ENCODE data around the gene CCDC57.
A peak's percentile ranks its signal among the peaks of the same experiment; 100 is the strongest.
"Not testable (repeated sequence)": the region's sequence is repeated elsewhere in the genome, so short reads cannot be mapped to it uniquely, and the experiment has no call there.

Gene CCDC57

DNA sequence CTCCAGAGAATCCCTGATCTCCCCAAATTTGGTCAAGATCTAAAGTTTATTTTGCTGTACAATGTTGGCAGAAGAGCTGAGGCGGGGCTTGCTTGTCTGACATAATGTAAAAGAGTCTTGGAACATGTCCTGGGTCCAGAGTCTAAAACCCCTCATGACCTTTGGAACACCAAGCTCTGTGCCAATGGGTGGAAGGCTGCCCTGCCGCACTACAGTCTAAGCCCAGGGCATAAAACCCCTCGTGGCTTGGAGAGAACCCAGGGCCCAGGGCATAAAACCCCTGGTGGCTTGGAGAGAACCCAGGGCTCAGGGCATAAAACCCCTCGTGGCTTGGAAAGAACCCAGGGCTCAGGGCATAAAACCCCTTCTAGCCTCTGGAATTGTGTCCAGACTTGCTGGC is 36.7 kb downstream of the CCDC57 start:
- no peak for DNase-seq (ENCODE audit: low spot score)

DNA sequence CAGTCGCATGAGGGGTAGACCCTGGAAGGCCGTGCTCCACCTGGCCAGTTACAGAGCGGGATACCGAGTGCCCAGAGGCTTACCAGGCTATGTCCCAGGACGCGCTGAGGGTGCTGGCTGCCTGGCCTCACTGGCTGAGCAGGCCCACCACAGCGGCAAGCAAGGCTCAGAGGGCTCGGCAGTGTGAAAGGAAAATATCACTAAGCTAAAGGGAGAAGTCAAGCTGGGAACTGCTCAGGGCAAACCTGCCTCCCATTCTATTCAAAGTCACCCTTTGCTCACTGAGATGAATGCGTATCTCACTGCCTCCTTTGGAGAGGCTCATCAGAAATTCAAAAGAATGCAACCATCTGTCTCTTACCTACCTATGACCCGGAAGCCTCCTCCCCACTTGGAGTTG is 37.4 kb downstream of the CCDC57 start:
- DNase-seq (ENCODE audit: low spot score): no peak

DNA sequence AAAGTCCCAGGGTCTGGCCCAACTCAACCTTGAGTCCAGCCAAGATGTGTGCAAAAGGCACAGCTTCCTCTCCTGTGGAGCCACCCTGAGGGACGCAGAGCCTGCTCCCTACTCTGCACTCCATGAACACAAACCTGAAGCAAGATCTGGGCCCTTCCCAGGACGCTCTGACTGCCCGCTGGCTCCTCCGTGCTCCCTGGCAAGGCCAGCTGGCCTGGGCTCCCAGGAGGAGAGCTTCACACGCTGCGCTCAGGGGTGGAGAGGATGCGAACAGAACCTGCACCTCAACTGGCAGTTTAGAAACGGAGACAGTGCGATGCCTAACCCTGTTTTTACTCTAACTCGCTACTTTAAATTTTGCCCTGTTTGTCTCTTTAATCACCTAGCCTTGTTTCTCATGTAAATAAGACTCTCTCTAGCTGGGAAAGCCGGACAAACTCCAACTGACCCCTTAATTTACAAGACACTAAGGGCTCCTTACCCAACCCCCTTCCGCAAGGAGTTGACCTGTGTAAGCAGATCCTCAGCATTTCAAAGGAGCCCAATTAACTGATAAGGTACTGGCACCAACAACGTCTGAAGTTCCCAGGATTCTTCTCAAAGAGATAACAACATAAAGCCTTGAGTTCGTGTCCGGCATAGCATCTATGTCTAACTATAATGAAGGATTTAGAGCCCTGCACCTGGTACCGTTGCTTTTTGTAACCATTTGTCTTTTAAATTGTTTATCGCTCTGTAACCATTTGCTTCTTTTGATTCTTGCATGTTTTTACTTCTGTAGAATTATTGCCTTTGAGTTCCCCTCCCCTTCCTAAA is 38.4 kb downstream of the CCDC57 start:
- DNase-seq (ENCODE audit: low spot score): not testable (repeated sequence)

DNA sequence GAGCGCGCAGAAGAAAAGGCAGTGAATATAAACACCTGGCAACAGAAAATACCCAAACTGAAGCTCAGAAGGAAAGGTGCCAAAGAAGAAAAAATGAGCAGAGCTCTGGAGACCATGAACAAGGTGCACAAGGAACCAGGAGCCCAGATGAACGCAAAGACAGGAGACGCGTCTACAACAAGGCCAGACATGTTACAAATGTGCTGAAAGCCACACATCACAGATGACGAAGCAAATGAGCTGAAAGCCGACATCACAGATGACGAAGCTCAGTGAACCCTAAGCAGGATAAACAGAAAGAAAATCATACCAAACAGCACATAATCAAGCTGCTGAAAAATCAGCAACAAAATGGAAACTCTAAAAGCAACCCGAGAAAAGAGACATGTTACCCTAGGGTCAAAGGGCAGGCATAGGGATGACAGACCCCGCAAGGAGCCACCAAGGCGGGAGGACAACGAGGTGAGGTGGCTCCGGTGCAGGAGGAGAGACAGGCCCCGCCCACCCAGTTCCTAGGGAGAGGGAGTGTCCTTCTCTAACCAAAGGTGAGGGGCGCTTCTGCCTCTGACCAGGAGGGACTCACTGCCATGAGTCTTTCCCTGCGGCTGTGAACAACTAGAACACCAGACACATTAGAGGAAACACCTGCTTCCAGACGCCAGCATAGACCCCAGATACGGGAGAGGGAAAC is 39.1 kb downstream of the CCDC57 start:
- DNase-seq (ENCODE audit: low spot score): no peak

DNA sequence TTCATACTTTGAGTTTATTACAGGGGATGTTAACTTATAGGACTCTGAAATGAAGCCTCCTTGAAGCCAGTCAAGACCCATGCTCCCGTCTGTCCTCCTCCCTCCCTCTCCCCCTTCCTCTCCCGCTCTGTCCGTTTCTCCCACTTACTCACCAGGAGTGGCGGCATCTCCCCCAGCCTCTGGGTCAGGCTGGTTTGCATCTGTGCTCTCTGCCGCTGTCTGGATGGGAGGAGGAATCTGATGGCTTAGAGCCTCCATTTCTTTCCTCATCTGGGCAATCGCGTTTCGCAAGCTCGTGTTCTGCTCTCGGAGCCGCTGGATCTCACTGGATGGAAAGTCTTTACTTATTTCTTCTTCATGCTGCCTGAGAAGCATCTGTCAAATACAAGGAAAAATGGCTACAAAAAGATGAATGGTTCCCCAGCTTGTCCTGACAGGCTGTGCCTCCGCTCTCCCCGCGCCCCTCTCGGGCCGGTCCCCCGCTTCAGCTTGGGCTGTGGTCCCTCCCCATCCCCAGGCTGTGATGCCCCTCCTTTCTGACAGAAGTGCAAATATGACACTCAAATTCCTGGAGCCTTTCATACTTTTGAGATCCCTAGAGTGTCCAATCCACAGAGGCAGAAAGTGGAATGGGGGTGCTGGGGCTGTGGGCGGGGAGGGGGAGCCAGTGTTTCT is 40.0 kb downstream of the CCDC57 start:
- no peak for DNase-seq (ENCODE audit: low spot score)

DNA sequence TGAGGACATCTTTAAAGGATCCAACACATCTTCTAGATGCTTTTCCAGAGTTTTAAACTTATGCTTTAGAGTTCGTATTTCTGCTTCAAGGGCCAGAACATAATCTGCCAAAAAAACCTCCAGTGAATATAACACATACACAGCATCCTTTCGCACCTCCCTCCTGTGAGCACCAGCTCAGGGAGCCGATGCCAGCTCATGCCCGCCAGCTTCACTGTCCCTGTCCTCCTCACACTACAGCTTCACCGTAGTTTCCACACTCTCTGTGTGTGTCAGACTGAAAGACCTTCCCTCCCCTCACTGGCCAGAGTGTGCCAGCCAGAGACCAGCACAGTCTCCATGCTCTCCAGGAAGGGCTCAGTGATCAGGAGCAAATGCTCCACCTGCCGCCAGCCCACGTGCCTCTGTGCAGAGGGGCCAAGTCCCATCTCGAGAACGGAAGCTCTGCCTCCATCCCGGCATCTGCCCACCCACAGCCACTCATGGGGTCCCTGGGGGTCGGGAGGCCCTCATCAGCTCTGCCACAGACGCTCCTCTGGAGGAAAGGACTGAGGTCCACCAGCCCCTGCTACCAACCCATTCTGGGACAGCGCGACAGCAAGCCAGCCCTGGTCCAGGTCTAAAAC is 40.8 kb downstream of the CCDC57 start:
- no peak for DNase-seq (ENCODE audit: low spot score)

DNA sequence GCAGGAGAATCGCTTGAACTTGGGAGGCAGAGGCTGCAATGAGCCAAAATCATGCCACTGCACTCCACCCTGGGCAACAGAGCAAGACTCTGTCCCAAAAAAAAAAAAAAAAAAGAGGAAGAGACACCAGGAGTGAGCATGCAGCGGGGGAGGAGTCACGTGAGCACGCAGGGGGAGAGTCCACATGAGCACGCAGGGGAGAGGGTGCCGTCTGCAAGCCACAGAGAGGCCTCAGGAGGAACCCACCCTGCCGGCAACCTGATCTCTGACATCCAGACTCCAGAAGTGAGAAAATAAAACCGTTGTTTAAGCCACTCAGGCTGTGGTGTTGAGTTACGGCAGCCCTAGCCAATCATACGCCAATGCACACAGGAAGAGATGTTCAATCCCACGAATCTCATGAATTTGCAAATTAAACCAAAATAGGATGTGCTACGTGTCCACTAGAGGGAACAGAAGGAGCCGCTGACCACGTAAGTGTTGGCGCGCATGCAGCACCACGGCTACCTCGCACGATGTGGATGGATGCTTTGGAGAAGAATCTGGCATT is 42.2 kb downstream of the CCDC57 start:
- no peak for DNase-seq (ENCODE audit: low spot score)

DNA sequence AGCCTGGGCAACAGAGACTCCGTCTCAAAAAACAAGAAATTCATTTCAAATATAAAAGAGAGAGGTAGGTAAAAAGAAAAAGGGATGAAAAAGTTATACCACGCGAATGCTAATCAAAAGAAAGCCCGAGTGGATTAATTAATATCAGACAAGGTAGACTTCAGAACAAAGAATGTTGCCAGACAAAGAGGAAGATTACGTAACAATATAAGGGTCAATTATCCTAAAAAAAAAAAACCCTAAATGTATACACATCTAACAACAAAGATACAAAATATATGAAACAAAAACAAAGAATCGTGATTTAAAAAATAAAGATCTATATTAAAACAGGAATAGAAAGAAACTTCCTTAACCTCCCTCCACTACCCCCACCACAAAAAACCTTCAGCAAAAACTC is 44.1 kb downstream of the CCDC57 start:
- DNase-seq (ENCODE audit: low spot score): no peak

DNA sequence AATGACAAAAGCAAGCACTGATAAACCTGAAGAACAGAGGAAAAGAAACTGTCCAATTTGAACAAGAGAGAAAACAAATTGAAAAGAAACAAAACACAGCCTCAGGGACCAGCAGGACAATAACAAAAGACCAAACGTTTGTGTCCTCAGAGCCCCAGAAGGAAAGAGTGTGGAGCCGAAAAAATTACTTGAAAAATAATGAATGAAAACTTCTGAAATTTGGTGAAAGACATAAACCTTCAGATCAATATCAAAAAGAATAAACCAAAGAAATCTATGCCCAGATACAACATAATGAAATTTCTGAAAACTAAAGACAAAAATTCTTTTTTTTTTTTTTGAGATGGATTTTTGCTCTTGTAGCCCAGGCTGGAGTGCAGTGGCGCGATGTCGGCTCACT is 45.6 kb downstream of the CCDC57 start:
- DNase-seq (ENCODE audit: low spot score): no peak

DNA sequence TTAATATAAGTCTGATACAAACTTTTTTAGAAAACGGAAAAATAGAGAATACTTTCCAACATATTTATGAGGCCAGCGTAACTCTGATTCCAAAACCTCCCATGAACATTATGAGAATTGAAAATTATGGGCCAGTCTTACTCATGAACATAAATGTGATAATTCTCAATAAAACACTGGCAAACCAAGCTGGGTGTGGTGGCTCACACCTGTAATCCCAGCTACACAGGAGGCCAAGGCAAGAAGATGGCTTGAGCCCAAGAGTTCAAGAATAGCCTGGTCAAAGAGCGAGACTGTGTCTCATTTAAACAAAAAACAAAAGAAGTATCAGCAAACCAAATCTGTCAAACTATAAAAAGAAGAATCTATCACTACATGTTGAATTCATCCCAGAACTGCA is 47.8 kb downstream of the CCDC57 start:
- DNase-seq (ENCODE audit: low spot score): no peak

DNA sequence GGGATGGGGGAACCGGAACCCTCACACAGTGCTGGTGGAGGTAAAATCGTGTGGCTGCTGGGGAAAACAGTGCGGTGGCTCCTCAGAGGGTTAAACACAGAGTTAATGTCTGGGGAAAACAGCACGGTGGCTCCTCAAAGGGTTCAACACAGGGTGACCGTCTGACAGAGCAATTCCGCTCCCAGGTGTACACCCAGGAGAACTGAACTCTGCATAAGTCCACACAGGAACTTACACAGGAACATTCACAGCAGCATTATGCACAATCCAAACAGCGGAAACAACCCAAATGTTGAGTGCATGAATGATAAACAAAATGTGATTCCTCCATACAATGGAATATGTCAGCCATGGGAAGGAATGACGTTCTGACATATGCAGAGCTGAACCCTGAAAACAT is 51.4 kb downstream of the CCDC57 start:
- DNase-seq (ENCODE audit: low spot score): no peak

DNA sequence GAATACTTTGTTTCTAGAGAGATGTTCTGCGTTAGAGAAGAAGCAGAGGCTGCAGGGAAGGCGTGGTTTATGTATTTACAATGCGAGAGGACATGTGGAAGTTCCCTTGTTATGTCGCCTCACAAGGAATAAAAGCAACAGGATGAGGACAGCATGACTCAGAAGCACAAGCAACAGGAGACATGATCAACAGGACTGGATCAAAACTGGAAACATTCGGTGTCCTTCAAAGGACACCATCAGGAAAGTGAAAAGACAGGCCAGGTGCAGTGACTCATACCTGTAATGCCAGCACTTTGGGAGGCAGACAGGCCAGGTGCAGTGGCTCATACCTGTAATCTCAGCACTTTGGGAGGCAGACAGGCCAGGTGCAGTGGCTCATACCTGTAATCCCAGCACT is 52.6 kb downstream of the CCDC57 start:
- no peak for DNase-seq (ENCODE audit: low spot score)

DNA sequence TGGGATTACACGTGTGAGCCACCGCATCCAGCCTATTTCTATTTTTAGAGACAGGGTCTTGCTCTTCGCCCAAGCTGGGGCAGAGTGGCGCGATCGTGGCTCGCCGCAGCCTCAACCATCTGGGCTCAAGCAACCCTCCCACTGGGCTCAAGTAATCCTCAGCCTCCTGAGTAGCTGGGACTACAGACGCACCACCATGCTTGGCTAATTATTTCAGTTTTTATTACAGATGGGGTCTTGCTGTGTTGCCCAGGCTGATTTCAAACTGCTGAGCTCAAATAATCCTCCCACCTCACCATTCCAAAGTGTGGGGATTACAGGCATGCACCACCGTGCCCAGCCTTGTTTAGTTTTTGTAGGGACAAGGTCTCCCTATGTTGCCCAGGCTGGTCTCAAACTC is 53.8 kb downstream of the CCDC57 start:
- no peak for DNase-seq (ENCODE audit: low spot score)

DNA sequence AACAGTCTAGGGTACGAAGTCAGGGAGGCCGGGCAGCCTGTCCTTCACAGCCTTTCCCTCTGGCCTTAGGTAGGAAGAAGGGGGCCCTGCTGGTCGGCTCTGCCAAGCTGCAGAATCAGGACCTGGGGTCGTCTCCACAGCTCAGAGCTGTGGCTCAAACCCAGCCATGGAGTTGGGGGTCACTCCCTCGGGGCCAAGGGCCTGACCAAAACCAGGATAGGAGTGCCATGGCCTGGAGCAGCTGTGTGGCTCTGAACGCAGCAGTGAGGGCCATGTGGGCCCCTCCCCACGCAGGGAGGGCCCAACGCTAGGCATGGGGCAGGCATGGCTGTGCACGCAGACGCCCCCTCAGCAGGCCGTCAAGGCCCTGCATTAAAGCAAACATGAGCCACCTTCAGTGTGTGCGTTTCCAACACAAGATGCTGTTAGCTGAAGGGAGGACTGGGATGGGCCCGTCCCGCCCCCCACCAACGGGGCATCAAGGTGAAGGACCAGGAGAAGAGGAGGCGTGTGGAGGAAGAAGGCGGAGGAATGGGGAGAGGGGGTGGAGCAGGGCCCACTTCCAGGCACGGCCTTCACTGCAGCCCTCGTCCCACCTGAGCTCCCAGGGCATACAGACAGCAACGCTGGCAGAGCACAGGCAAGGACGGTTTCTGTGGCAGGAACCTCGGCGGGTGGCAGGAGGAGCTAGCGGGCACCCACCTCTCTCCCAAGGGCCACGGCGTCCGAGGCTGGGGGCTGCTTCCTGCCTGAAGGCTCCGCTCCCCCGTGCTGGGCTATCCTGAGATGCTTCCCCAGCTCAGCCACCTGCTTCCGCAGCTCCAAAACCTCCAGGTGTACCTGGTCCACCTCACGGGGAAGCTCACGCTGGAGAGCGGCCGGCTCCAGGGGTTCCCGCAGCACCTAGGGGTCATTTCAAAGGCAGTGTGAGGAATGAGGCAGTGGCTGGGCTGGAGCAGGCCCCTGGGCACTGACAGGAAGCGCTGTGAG is 55.3 kb downstream of the CCDC57 start:
- DNase-seq (ENCODE audit: low spot score): no peak

DNA sequence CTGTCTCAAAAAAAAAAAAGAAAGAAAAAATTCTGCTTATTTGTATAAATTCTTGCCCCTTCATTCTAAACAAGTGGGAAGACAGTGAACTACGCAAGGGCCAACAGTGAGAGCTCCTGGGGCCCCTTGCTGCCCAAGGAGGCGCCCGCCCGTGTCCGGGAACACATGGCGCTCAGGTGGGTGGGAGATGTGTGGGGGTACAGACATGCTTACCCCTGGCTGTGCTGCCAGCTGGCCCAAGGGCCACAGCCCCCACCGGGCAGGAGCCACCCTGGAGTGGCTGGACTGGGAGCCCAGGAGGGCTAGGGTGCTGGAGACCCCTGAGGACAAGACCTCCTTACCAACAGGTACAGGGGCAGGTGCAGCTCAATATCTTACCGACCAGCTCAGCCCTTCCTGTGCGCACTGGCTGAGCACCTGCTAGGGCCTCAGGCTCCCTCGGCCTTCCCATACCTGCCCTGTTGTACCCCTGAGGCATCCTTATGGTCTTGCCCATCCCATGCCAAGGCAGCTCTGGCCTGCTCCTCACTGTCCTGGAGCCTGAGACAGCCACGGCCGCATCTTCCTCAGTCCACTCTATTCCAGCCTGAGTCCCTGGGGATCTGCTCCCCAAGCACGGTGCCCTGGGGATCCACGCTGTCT is 56.2 kb downstream of the CCDC57 start:
- DNase-seq (ENCODE audit: low spot score): no peak

DNA sequence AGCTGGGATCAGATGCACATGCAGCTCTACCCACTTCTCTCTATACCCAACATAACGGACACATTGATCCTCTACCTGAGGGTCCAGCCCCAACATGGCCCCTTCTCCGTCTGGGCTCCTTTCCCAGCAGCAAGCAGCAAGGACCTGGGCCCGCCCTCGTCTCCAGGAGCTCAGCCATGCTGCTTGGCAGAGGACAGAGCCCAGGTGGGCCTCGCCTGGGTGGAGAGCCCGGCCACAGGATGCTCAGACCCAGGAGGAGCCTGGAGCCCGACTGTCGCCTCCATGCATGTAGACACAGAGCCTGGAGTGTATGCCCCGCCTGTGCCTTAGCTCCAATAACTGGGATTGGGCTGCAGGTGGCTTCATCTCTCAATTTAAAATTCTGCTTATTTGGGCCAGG is 57.0 kb downstream of the CCDC57 start:
- DNase-seq (ENCODE audit: low spot score): no peak

DNA sequence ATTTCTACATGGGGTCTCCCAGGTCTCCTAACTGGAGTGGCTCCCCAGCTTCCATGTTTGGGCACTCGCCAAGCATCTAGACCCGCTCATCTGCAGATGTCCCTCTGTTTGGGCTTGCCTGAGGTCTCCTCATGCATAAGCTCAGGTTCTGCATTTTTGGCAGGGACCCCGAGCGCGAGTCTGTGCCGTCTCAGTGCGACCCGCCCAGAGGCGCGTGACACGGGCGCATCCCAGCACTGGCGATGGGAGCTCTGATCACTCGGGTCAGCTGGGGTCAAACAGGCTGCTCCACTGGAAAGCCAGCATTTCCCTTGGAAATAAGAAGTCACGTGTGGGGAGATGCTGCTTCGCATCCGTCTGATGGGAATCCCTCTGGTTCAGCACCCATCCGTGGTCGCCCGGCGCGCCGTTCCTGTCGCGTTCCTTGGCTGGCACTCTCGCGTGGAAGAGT is 57.7 kb downstream of the CCDC57 start:
- no peak for DNase-seq (ENCODE audit: low spot score)

DNA sequence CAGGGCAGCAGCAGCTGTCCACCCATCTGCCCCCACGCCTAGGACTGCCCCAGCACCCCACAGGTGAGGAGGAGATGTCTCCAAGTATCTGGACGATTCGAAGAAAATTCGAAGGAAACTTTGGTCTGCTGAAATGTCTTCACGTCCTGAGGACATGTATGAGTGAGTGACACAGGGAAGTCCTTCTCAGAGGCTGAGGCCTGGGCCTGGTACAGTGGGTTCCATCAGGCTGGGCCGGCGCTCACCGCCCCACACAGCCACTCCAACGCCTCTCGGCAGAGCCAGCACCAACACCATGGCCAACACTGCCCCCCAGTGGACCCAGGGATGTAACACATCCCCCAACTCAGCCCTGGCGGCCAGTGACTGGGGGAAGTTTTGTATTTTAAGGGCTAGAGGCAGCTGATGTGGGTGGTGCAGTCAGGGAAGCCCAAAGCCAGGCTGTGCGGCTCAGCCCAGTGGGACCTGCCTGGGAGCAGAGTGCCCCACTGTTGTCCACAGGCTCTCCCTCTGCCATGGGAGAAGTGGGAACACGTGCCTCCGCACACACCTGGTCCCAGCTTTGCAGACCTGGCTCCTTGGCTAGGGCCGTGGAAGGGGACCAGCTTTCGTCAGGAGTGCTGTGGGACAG is 58.8 kb downstream of the CCDC57 start:
- DNase-seq (ENCODE audit: low spot score): peak; percentile 88

DNA sequence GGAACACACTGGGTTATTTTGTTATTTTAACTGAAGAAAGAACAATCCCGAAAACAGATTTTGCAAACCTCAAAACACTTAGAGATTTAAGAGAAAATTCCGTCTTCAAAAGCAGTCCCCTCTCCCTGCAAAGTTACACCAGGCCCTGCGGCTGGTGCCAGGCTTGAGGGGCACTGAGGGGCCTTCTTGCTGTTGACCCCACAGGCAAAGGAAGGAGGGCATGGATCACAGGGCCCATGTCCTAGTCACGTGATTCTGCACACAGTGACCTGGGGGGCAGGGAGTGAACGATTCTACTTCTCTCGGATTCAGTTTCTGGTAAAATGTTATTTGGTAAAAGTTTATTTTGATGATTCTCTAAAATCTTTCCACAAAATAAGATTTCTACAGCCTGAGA is 59.3 kb downstream of the CCDC57 start:
- no peak for DNase-seq (ENCODE audit: low spot score)
